DMS53 treated with DMSO at 0.1 percent for 48 hours (cell line): ENCODE measurements around the gene HNRNPC.
A peak's percentile ranks its signal among the peaks of the same experiment; 100 is the strongest.
"Not testable (repeated sequence)": the region's sequence is repeated elsewhere in the genome, so short reads cannot be mapped to it uniquely, and the experiment has no call there.

ENCODE experiments used
- DNase-seq: peaks from one replicate; lab custom pipeline; 2025; ENCODE audit not compliant: unreplicated experiment; lab: John Stamatoyannopoulos, UW

Gene HNRNPC

DNA sequence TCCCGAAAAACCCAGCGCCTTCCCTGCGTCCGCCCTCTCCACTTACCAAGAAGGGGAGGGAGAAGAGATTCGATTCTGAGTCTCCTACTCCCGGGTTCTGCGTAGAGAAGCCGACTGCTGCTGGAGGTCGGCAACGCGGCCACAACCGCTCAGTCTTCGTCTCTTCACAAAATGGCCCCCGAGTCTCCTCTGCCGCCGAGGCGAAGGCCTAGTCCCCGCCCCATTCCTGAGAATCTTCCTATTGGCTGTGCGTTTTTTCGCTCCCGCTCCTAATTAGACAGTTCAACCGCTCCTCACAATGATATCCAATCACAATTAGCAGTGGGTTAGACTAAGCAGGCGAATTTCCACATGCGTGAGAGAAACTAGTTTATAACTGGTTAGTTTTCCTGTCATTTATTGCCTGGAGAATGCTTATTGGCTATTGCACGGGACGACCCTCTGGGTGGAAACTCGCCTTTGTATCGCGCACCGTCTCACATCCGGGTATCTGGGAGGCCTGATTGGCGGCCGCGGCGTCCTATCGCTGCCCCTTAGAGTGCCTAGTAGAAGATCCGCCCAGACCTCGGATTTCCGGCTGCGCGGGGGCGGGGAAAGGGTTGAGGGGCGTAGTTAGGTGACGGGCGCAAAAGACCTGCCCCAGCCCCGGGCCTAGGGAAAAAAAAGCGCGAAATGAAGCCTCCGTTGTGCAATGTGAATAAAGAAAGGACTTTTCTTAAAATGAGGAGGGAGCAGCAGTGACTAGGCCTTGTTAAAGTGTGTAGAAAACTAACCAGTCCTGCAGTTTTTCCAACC lies at the start of gene HNRNPC:
Gene HNRNPC (minus strand): TSS at position 191 of the 795 bp plus-strand sequence. CDS start 35,249 bp downstream, outside the sequence.
- DNase-seq = peak; percentile 75

DNA sequence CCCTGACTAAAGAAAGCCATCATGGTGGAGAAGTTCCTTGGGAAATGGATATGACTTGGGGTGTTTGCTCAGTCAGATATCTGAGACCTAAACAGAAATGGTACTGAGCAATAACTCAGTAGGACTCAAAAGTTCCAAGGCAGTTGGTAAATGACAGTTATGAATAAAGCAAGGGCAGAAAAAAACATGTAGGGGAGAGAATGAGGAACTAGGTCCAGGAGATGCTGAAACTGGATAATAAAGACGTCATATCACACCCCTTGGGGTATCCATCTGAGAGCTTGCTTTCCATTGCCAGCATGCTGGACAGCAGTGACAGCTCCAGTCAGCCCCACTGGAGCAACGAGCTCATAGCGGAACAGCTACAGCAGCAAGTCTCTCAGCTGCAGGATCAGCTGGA lies 48.2 kb upstream of the HNRNPC start:
- DNase-seq = no peak

DNA sequence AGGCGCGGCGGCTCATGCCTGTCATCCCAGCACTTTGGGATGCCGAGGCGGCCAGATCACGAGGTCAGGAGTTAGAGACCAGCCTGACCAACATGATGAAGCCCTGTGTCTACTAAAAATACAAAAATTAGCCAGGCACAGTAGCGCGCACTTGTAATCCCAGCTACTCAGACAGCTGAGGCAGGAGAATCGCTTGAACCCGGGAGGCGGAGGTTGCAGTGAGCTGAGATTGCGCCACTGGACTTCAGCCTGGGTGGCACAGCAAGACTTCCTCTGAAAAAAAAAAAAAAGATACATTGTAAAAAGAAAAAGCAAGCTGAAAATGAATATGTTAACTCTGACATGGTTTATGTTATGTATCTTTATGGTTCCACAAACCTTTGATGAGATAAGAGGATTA lies 44.3 kb upstream of the HNRNPC start:
- no peak for DNase-seq

DNA sequence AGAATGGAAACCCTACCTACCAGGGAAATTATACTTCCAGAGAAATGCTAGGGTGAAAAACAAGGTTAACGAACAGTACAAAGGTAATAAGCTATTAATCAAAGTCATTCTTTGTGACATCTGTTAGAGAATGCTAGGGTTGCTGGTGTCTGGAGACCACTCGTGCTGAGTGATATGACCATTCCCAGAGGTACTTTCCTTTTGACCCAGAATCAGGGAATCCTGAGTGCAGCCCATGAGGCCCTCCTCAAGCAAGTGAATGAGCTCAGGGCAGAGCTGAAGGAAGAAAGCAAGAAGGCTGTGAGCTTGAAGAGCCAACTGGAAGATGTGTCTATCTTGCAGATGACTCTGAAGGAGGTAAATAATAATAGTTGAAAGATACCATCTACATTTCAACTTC lies 42.4 kb upstream of the HNRNPC start:
- no peak for DNase-seq

DNA sequence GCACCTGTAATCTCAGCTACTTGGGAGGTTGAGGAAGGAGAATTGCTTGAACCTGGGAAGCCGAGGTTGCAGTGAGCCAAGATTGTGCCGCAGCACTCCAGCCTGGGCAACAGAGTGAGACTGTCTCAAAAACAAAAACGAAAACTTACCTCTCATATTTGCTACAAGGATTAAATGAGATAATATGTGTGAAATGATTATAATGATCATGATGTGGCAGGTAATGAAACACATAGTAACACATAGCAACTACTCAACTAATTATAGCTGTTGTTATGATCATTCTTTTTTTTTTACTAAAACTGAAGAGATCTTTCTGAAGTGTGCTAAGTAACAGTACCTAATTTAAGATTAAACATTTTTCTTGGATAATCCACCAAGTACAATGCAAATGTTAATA lies 40.7 kb upstream of the HNRNPC start:
- no peak for DNase-seq

DNA sequence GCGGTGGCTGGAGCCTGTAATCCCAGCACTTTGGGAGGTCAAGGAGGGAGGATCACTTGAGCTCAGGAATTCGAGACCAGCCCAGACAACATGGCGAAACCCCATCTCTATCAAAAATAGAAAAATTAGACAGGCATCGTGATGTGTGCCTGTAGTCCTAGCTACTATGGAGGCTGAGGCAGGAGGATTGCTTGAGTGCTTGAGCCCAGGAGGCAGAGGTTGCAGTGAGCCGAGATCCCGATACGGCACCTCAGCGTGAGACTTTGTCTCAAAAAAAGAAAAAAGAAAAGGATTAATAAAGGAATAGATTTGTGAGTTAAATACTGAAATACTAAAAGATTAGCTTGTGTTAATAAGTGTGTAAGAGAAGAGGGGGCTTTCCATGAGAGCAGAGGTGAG lies 40.0 kb upstream of the HNRNPC start:
- no peak for DNase-seq

DNA sequence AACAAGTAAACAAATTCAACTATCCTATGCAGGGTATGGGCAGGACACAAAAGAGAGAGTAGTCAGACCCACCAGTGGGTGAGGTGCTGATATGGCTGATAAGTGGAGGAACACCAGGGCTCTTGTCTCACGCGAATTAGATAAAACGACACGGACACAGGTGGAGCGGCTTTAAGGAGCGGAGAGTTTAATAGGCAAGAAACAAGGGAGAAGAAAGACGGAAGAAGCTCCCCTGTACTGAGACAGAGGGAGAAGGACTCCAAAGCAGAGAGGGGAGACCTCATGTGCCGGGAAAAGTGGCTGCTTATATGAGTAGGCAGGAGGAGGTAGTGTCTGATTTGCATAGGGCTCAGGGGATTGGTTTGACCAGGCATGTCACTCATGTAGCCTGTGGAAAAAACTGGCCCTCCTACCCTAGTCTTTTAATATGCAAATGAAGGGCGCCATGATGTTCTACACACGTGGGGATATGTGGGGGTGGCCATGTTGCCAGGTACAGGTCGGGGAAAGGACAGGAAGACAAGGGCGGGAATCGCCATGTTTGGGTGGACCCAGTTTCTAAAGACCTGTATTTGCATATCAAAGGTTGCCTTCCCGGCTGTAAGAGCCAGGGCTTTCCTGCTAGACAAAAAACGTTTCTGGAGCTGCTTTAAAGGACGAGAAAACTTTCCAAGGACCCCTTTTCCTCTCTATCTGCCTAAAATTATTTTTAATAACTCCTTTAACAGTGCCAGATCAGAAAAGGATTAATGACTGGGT lies 39.4 kb upstream of the HNRNPC start:
- DNase-seq = peak; percentile 74

DNA sequence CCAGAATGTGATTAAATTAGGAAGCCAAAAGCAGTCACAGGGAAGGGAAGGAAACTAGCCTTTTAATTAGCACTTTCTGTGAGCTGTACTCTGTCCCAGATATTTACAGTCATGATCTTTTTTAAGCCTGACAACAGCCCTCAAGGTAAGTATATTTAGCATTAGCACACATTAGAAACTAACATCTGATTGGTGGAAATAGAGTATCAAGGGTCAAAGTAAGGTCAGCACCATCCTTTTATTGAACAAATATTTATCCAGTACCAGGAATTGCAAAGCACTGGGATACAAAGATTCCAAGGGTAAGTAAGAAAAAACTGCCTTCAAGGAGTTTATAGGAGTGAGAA lies 38.9 kb upstream of the HNRNPC start:
- DNase-seq = peak; percentile 25

DNA sequence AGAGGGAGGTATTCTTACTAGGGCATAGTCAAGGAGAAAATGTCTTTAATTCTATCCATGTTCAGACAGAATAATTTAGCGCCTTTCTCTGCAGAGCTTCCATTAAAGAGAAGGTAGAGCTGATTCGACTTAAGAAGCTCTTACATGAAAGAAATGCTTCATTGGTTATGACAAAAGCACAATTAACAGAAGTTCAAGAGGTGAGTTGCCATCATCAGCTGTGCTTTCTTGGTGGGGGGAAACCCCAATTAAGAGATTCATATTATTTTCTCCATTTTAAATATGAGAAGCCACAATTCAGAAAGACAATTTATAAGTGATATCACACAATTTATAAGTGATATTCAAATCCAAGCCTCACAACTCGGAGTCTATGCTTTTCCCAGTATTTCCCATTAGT lies 38.4 kb upstream of the HNRNPC start:
- DNase-seq = no peak

DNA sequence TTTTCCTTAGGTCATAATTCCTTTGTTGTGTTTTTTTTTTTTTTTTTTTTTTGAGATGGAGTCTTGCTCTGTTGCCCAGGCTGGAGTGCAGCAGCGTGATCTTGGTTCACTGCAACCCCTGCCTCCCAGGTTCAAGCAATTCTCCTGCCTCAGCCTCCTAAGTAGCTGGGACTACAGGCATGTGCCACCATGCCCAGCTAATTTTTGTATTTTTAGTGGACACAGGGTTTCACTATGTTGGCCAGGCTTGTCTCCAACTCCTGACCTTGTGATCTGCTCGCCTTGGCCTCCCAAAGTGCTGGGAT lies 33.5 kb upstream of the HNRNPC start:
- not testable (repeated sequence) for DNase-seq

DNA sequence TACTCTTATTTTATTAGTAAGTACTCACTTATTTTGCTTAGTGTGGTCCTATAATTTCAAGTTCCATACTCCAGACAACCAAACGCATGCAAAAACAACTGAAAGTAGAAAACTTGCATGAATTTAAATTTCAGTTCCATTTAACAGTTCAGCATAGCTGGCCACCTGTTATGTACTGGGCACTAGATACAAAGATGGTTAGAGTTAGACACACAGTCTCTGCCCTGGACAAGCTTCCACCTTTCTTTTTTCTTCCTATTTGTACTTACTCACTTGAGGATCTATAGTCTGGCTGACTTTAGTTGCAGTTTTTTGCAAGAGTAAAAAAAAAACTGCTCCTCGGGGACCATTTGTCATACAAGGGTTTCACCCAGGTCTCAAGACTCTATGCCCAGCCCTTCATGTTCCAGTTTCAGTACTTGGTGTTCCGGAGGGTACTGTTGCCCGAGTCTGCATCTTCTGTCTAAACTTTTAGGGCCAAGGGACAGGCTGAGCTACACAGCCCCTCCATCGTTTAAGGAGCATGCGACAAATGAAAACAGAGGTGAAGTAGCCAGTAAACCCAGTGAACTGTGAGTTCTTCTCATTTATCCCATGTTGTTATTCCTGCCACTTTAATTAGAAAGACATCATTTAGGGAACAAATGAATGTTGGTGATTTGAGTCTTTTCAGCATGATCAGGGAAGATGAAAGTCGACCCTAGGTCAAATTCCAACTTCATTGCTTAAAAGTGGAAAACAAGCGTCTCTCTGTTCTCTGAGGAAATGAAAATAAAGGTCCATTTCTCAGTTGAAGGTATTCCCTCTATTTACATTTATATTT lies 33.0 kb upstream of the HNRNPC start:
- no peak for DNase-seq

DNA sequence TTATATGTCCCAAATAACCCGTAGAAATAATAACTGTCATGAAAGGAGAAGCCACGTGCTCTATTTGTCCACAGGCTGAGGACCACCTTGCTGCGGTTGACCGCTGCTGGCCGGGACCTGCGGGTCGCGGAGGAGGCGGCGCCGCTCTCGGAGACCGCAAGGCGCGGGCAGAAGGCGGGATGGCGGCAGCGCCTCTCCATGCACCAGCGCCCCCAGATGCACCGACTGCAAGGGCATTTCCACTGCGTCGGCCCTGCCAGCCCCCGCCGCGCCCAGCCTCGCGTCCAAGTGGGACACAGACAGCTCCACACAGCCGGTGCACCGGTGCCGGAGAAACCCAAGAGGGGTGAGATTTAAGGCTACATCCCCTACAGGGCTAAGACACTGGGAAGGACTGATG lies 31.6 kb upstream of the HNRNPC start:
- no peak for DNase-seq

DNA sequence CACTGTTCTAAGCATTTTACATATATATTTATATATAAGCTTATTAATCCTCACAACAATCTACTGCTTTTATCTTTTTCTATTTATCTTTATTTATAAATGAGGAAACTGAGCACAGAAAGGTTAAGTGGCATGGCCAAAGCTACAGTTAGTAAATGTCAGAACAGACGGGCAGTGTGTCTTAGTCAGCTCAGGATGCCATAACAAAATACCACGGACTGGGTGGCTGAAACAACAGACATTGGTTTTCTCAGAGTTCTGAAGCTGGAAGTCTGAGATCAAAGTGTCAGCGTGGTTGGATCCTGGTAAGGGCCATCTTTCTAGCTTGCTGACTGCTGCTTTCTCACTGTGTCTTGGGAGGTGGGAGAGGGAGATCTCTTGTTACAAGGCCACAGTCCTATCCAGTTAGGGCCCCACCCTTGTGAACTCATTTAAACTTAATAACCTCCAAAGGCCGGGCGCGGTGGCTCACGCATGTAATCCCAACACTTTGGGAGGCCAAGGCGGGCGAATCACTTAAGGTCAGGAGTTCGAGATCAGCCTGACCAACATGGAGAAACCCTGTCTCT lies 30.4 kb upstream of the HNRNPC start:
- no peak for DNase-seq

DNA sequence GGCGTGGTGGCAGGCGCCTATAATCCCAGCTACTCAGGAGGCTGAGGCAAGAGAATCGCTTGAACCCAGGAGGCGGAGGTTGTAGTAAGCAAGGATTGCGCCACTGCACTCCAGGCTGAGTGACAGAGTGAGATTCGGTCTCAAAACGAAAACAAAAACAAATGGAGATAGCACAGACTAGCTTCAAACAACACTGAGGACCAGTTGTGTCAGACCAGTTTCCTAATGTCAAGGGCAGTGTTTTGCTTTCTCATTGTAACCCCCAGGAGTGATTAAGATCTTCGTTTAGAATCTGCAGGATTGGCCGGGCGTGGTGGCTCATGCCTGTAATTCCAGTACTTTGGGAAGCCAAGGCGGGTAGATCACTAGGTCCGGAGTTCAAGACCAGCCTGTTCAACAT lies 29.1 kb upstream of the HNRNPC start:
- no peak for DNase-seq

DNA sequence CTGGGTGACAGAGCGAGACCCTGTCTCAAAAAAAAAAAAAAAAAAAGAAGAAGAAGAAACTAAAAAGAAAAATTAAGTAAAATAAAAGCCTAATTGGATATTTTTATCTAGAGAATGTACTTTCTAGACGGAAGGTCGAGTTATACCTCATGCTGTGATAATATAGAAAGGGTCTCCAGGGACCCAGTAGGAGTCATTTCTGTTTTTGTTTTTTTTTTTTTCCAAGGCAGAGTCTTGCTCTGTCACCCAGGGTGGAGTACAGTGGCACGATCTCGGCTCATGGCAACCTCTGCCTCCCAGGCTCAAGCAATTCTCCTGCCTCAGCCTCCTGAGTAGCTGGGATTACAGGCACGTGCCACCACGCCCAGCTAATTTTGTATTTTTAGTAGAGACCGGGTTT lies 24.8 kb upstream of the HNRNPC start:
- DNase-seq = not testable (repeated sequence)

DNA sequence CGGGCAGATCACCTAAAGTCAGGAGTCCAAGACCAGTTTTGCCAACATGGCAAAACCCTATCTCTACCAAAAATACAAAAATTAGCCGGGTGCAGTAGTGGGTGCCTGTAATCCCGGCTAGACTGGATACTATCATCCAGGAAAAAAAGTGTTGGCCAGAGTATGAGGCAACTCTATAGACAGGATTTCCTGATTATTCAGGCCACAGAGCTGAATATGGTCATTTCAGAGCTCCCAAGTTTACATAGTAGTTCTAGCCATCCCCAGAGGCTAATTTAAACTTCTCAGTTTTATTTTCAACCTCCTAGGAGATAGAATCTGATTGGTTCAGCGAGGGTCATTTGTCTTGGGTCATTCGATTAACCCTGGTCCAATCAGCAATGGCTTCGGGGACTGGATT lies 17.9 kb upstream of the HNRNPC start:
- no peak for DNase-seq

DNA sequence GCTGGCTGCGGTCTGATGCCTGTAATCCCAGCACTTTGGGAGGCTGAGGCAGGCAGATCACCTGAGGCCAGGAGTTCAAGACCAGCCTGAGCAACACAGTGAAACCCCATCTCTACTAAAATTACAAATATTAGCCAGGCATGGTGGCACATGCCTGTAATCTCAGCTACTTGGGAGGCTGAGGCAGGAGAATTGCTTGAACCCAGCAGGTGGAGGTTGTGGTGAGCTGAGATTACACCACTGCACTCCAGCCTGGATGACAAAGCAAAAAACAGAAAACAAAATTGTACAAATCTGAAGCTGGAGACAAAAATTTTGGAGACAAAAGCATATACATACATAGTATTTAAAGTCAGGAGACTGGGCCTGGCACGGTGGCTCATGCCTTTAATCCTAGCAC lies 17.3 kb upstream of the HNRNPC start:
- DNase-seq = not testable (repeated sequence)

DNA sequence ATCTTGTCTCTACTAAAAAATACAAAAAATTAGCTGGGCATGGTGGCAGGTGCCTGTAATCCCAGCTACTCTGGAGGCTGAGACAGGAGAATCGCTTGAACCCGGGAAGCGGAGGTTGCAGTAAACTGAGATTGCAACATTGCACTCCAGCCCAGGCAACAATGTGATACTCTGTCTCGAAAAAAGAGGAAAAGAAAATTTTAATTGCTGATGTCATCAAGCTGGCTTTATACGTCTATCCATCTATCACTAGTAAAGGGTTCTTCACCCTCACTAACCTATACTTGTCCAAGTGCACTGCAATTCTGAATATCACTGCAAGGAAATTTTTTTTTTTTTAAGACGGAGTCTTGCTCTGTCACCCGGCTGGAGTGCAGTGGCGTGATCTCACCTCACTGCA lies 12.7 kb upstream of the HNRNPC start:
- not testable (repeated sequence) for DNase-seq

DNA sequence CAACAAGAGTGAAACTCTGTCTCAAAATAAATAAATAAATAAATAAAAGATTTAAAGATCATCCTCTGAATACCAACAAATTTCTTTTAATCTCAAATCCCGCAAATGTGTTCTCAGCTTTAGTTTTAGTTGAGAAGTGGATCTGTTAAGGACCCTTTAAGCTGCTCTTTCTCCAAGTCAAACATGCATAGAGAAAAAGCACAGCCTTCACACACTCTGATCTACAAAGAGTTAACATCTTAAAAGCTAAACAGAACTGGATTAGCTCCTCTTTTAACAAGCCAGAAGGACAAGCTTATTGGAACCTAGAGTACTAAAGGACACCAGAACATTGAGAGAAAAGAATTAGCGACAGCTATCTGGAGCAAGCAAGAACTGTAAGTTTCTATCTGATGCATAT lies 10.5 kb upstream of the HNRNPC start, which contains the start of gene RPGRIP1:
Gene RPGRIP1 (plus strand): TSS at position 301 of the 400 bp plus-strand sequence. CDS start 7,894 bp downstream, outside the sequence.
- DNase-seq = no peak

DNA sequence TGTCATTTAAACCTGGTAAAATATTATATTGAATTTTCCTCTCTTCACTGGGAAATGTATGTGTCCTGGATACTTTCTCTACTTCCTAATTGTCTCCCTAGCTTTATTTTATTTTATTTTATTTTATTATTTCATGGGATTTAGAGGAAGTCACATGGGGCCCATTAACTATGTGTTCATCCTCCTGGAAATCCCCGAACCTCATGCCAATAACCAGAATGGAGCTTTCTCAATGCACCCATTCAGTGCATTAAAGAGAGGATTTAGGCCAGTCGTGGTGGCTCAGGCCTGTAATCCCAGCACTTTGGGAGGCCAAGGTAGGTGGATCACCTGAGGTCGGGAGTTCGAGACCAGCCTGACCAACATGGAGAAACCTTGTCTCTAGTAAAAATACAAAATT lies 9.4 kb upstream of the HNRNPC start:
- no peak for DNase-seq

DNA sequence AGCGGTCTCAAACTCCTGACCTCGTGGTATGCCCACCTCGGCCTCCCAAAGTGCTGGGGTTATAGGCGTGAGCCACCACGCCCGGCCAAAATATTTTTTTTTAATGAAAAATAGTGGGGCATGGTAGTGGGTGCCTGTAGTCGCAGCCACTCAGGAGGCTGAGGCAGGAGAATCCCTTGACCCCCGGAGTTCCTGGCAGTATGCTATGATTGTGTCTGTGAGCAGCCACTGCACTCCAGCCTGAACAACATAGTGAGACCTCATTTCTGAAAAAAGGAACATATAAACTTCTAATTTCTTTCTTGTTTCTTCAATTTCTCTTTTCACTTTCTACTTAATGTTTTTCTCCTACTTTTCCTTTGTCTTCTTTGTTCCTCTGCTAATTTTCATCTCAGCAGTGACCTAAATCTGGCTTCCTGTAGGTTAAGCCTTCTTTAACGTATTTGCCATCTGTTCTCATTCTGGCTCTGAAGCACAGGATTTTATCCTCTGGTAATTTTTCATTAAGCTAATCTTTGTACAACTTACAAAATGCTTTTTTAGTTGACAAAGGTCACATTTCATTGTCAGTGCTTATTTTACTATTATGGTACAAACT lies 6.1 kb upstream of the HNRNPC start:
- no peak for DNase-seq
